Measurements from ENCODE around the gene NMUR2.

The NMUR2 gene

GRCh38 chr5:152369298-152369697 lies 35.8 kb downstream of the NMUR2 start:
- no peak for DNase-seq (ENCODE audit: low read depth in 2 of 2)

- no peak for DNase-seq (ENCODE audit: low read depth in 2 of 2)
Measured at GRCh38 chr5:152367554-152367953, 37.5 kb downstream of the NMUR2 start.

DNA sequence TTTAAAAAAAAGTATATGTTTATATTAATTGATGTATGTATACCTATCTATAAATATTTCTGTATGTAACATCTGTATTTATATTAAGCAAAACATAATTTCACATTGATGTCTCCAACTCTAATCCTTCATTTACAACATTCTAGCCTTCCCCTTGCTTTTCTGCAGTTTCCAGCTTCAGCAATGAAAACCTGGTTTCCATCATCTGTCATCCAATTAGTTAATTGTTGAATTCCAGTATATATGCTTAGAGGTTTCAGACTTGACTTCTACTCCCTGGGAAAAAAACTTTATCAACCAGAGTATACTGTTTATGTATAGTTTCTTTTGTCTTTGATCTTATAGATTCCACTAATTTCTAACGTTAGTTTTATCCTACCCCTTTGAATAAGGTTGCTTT lies 38.4 kb downstream of the NMUR2 start:
- no peak for DNase-seq (ENCODE audit: low read depth in 2 of 2)

GRCh38 chr5:152364899-152365298 lies 40.2 kb downstream of the NMUR2 start:
- DNase-seq (ENCODE audit: low read depth in 2 of 2): no peak

DNA sequence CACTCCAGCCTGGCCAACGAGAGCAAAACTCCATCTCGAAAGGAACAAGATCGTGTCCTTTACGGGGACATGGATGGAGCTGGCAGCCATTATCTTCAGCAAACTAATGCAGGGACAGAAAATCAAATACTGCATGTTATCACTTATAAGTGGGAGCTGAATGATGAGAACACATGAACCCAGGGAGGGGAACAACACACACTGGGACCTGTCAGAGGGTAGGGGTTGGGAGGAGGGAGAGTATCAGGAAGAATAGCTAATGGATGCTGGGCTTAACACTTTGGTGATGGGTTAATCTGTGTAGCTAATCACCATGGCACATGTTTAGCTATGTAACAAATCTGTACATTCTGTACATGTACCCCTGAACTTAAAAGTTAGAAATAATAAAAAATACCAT lies 40.9 kb downstream of the NMUR2 start:
- DNase-seq (ENCODE audit: low read depth in 2 of 2): no peak

- no peak for DNase-seq (ENCODE audit: low read depth in 2 of 2)
Measured at GRCh38 chr5:152358861-152359568, 46.1 kb downstream of the NMUR2 start.

- DNase-seq (ENCODE audit: low read depth in 2 of 2): no peak
Measured at GRCh38 chr5:152356506-152356905, 48.6 kb downstream of the NMUR2 start.

DNA sequence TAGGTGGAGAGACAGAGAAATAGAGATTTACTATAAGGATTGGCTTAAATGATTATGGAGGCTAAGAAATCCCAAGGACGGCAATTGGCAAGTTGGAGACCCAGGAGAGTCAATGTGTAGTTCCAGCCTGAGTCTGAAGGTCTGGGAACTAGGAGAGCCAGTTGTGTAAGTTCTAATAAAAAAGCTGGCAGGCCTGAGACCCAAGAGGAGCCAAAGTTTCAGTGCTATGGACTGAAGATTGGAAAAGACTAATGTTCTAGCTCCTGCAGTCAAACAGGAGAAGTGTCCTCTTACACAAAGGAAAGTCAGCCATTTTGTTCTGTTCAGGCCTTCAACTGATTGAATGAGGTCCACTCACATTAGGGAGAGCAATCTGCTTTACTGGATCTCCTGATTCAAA lies 50.0 kb downstream of the NMUR2 start:
- no peak for DNase-seq (ENCODE audit: low read depth in 2 of 2)

- DNase-seq (ENCODE audit: low read depth in 2 of 2): no peak
Measured at GRCh38 chr5:152353001-152353400, 52.1 kb downstream of the NMUR2 start.

DNA sequence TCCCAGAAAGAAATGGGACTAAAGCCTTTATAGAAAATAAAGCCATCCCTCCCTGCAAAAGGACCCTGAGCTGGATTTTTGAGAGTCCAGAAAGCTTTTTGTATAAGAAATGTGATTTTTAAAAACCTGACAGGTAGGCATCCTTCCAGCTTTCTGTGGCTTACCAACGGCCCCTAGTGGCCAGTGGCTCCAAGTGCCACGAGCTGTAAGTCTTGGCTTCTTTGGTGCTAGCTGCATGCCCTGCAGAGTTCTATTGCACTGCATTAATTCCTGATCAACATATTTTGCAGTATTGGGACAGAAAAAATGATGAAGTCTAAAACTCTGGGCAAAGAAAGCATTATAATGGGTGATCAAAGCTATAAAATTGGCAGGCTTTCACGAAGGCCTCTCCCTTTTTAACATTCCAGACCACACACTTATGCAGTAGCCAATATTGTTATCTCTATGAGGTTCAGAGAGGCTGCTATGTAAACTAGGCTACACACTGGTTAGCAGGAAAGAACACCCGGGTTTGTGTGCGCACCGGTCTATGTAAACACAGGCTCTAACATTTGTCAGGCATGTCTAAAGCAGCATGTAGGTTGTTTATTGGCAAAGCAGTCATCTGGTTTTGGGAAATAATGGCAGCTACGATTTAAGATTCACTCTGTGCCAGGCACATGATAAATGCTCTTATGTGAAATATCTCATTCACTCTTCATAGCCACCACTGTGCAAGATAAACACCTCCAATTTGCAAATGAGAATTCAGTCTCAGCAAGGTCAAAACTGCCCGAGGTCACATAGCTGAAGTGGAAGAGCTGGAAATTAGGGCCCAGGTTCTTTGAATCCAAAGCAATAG lies 55.2 kb downstream of the NMUR2 start:
- DNase-seq (ENCODE audit: low read depth in 2 of 2): no peak
